Measurements from ENCODE around the gene ITGB2. TPM values are rescaled to one million over a fixed set of nuclear protein-coding genes. Genes with fewer than 3 reads are reported as not detected.

ITGB2 gene
- total RNA-seq, 4 donors from 2014 or later: 33.2 to 110 (median 44.0) TPM

- peaks cover 22 to 41% (median 27%) of the 10 kb centered on the region in 4 donors for H3K4me1 ChIP-seq
- peaks cover 0 to 7% (median 0%) of the 10 kb centered on the region in 4 donors for H3K27me3 ChIP-seq
- H3K4me3 ChIP-seq: no peak overlapping the region
- DNase-seq (ENCODE audit: extremely low spot score): no peak
- intact Hi-C loops (cut with DNase I): no loop called here
- TF ChIP-seq POLR2AphosphoS5 (IDR thresholded peaks at IDR 0.05) (no peak), POLR2A (IDR thresholded peaks at IDR 0.05; ENCODE audit: low read depth) (no peak), CTCF (IDR thresholded peaks at IDR 0.05) (no peak), EP300 (IDR thresholded peaks at IDR 0.05) (no peak)
- no peak overlapping the region for H3K27ac ChIP-seq (replicated peaks in 1 of 4)
- 89% methylated on average over 14 of the region's 20 CpGs for WGBS
- H3K9me3 ChIP-seq: no peaks in the 10 kb centered on the region
- H3K36me3 ChIP-seq: peaks cover 47 to 74% (median 67%) of the 10 kb centered on the region in 4 donors
Observed at GRCh38 chr21:44850208-44850800, 70.4 kb downstream of the ITGB2 start.

GRCh38 chr21:44849616-44850130 is 71.0 kb downstream of the ITGB2 start:
- TF ChIP-seq POLR2AphosphoS5 (IDR thresholded peaks at IDR 0.05) (no peak), POLR2A (IDR thresholded peaks at IDR 0.05; ENCODE audit: low read depth) (no peak), CTCF (IDR thresholded peaks at IDR 0.05) (no peak), EP300 (IDR thresholded peaks at IDR 0.05) (no peak)
- no peak overlapping the region for H3K4me3 ChIP-seq
- peaks cover 40 to 68% (median 60%) of the 10 kb centered on the region in 4 donors for H3K36me3 ChIP-seq
- DNase-seq (ENCODE audit: extremely low spot score): no peak
- whole genome bisulfite sequencing: 83% methylated on average over 12 of the region's 12 CpGs
- H3K27ac ChIP-seq (replicated peaks in 1 of 4): no peak overlapping the region
- intact Hi-C loops (cut with DNase I): no loop called here
- H3K4me1 ChIP-seq: peaks cover 24 to 43% (median 29%) of the 10 kb centered on the region in 4 donors
- H3K27me3 ChIP-seq: peaks cover 0 to 10% (median 0%) of the 10 kb centered on the region in 4 donors
- no peaks in the 10 kb centered on the region for H3K9me3 ChIP-seq

- intact Hi-C loops (cut with DNase I): no loop called here
- Histone ChIP-seq H3K27ac (replicated peaks in 1 of 4) (no peak overlapping the region), H3K36me3 (peaks cover 35 to 61% (median 53%) of the 10 kb centered on the region in 4 donors), H3K9me3 (no peaks in the 10 kb centered on the region), H3K27me3 (peaks cover 0 to 16% (median 3%) of the 10 kb centered on the region in 4 donors), H3K4me1 (peaks cover 23 to 43% (median 28%) of the 10 kb centered on the region in 4 donors), H3K4me3 (no peak overlapping the region)
- TF ChIP-seq POLR2A (IDR thresholded peaks at IDR 0.05; ENCODE audit: low read depth) (no peak), CTCF (IDR thresholded peaks at IDR 0.05) (no peak), POLR2AphosphoS5 (IDR thresholded peaks at IDR 0.05) (no peak), EP300 (IDR thresholded peaks at IDR 0.05) (no peak)
- DNase-seq (ENCODE audit: extremely low spot score): no peak
- WGBS: 96% methylated on average over 32 of the region's 36 CpGs
Observed at GRCh38 chr21:44848821-44849521, 71.7 kb downstream of the ITGB2 start.

GRCh38 chr21:44847261-44848056 is 73.2 kb downstream of the ITGB2 start:
- Histone ChIP-seq H3K9me3 (no peaks in the 10 kb centered on the region), H3K4me3 (no peak overlapping the region), H3K4me1 (peaks cover 21 to 28% (median 23%) of the 10 kb centered on the region in 4 donors), H3K36me3 (peaks cover 34 to 46% (median 41%) of the 10 kb centered on the region in 4 donors), H3K27me3 (peaks cover 0 to 27% (median 3%) of the 10 kb centered on the region in 4 donors), H3K27ac (replicated peaks in 1 of 4) (no peak overlapping the region)
- no peak for TF ChIP-seq POLR2AphosphoS5 (IDR thresholded peaks at IDR 0.05)
- no peak for DNase-seq (ENCODE audit: extremely low spot score)
- intact Hi-C loops (cut with DNase I): no loop called here
- WGBS: 82% methylated on average over 14 of the region's 24 CpGs
